HepG2 (cell line): ENCODE results near the gene PNP. TPM values are rescaled to one million over a fixed set of nuclear protein-coding genes. Genes with fewer than 3 reads are reported as not detected.

Experiments used
- ATAC-seq: fragments of 200-7000 bp; cut with Tn5 transposase; 3 replicates; pipeline ENCODE4 v1.9.1; 2020; ENCODE audit warnings: mild to moderate bottlenecking, moderate library complexity
- BruUV-seq: library from RNA; stranded (reverse); fragments of 400-500 nt; replicated peaks from 2 replicates; lab custom pipeline; 2021; lab: Mats Ljungman, UMichigan
- CTCF ChIA-PET: fragments of 300-600 bp; formaldehyde crosslinking; extraction: SDS; loops from one replicate; lab custom pipeline; 2021; ENCODE audit warnings: low total read pairs, inconsistent platforms, low intra/inter-chr PET ratio; lab: Yijun Ruan, JAX
- POLR2A ChIA-PET: fragments of 350-600 bp; sonication (Branson Sonifier 250); formaldehyde crosslinking; loops from one replicate; lab custom pipeline; 2020; ENCODE audit warnings: antibody characterized with exemption, inconsistent platforms; lab: Yijun Ruan, JAX
- DNase-seq: peaks from one replicate; pipeline ENCODE4 v3.0.0-alpha.2; 2015; ENCODE audit warnings: low spot score
- FAIRE-seq: peaks from 3 replicates; lab custom pipeline; 2011; peaks lifted over from hg19 to GRCh38; lab: Jason Lieb, UNC
- H2AFZ ChIP-seq: one replicate; pipeline ENCODE4 v1.6.1; 2011; ENCODE audit warnings: low read length, inconsistent platforms
- H3K27ac ChIP-seq: fragments of 300-600 bp; 3 replicates; pipeline ENCODE4 v1.8.0; 2011; ENCODE audit warnings: mixed run types, mild to moderate bottlenecking, mixed read lengths, low read length, inconsistent platforms; ENCODE audit not compliant: insufficient read depth; ENCODE audit errors: extremely low read length
- H3K27me3 ChIP-seq, 2 experiments: fragments of 200-600 bp in 1 of 2; 2 replicates in 1 of 2; 3 replicates in 1 of 2; pipeline versions ENCODE4 v1.6.0 to v1.8.0; 2011; ENCODE audit warnings: low read length in 2 of 2, mild to moderate bottlenecking in 2 of 2, moderate library complexity in 2 of 2, inconsistent platforms in 1 of 2; ENCODE audit not compliant: insufficient read depth in 2 of 2, control insufficient read depth in 1 of 2
- H3K36me3 ChIP-seq, 2 experiments: fragments of 200-600 bp in 1 of 2; replicated peaks in 1 of 2; 2 replicates in 1 of 2; 3 replicates in 1 of 2; pipeline versions ENCODE4 v1.5.1 to v1.8.0; 2011; ENCODE audit warnings: low read length in 2 of 2, inconsistent platforms in 1 of 2; ENCODE audit not compliant: insufficient read depth in 2 of 2, control insufficient read depth in 1 of 2
- H3K4me1 ChIP-seq: 2 replicates; pipeline ENCODE4 v1.5.1; 2012; ENCODE audit warnings: low read length, inconsistent platforms; ENCODE audit not compliant: insufficient read depth
- H3K4me2 ChIP-seq: 2 replicates; pipeline ENCODE4 v1.6.0; 2011; ENCODE audit warnings: low read depth, low read length, inconsistent platforms
- H3K4me3 ChIP-seq, 3 experiments: fragments of 200-600 bp in 1 of 3; sonication (generic), shearing (Covaris generic) in 1 of 3; replicated peaks in 1 of 3; 2 replicates each; pipeline ENCODE4 v1.5.1; 2011 to 2016; ENCODE audit warnings: low read length in 3 of 3, inconsistent platforms in 2 of 3, low read depth in 2 of 3, mild to moderate bottlenecking in 2 of 3, control low read depth in 1 of 3, mixed read lengths in 1 of 3; ENCODE audit not compliant: insufficient read depth in 1 of 3
- H3K79me2 ChIP-seq: one replicate; pipeline ENCODE4 v1.6.1; 2011; ENCODE audit warnings: low read length, inconsistent platforms; ENCODE audit not compliant: insufficient read depth
- H3K9ac ChIP-seq: 2 replicates; pipeline ENCODE4 v1.6.0; 2011; ENCODE audit warnings: mild to moderate bottlenecking, low read depth, low read length, inconsistent platforms; ENCODE audit not compliant: insufficient read depth
- H3K9me3 ChIP-seq: 2 replicates; pipeline ENCODE4 v1.5.1; 2012; ENCODE audit warnings: mild to moderate bottlenecking, low read length
- H4K20me1 ChIP-seq: 2 replicates; pipeline ENCODE4 v1.6.0; 2011; ENCODE audit warnings: inconsistent platforms, mild to moderate bottlenecking, low read length, moderate library complexity; ENCODE audit not compliant: insufficient read depth
- ATRX ChIP-seq: sonication (generic); formaldehyde crosslinking; IDR thresholded peaks from 2 replicates; pipeline ENCODE4 v1.4.0; 2020; ENCODE audit warnings: missing genetic modification reagents, borderline replicate concordance
- BCL6 ChIP-seq: IDR thresholded peaks from 2 replicates; pipeline ENCODE4 v1.6.1; 2016; ENCODE audit warnings: missing genetic modification reagents, missing compliant biosample characterization
- FOXP1 ChIP-seq, 2 experiments: fragments of 450-650 bp in 1 of 2; IDR thresholded peaks; 2 replicates each; pipeline ENCODE4 v1.6.1; 2017 to 2018; ENCODE audit warnings: antibody characterized with exemption in 1 of 2
- GATAD2A ChIP-seq: IDR thresholded peaks from 2 replicates; pipeline ENCODE4 v1.6.1; 2016
- MYNN ChIP-seq: sonication (generic); formaldehyde crosslinking; IDR thresholded peaks from 2 replicates; pipeline ENCODE4 v1.4.0; 2020; ENCODE audit warnings: mild to moderate bottlenecking, low read depth, missing genetic modification reagents
- NR2F2 ChIP-seq: IDR thresholded peaks from 2 replicates; pipeline ENCODE4 v1.6.1; 2012; ENCODE audit warnings: low read depth, inconsistent platforms, borderline replicate concordance
- NR2F6 ChIP-seq, 2 experiments: IDR thresholded peaks; 2 replicates each; pipeline ENCODE4 v1.6.1; 2016; ENCODE audit warnings: antibody characterized with exemption in 1 of 2, mild to moderate bottlenecking in 1 of 2
- PAXIP1 ChIP-seq: sonication (generic); formaldehyde crosslinking; conservative IDR thresholded peaks from 2 replicates; pipeline ENCODE4 v1.4.0; 2020; ENCODE audit warnings: mild to moderate bottlenecking, missing genetic modification reagents, moderate library complexity
- PBX3 ChIP-seq: sonication (generic); formaldehyde crosslinking; IDR thresholded peaks from 2 replicates; pipeline ENCODE4 v1.8.1; 2023; ENCODE audit warnings: missing genetic modification reagents, inconsistent platforms, borderline replicate concordance
- RARA ChIP-seq: IDR thresholded peaks from 2 replicates; pipeline ENCODE4 v1.6.1; 2016; ENCODE audit warnings: missing genetic modification reagents, missing compliant biosample characterization
- RBM39 ChIP-seq: fragments of 200-400 bp; formaldehyde crosslinking; IDR thresholded peaks from one replicate; pipeline ENCODE4 v1.6.1; 2018; ENCODE audit warnings: antibody characterized with exemption, mild to moderate bottlenecking, low read depth, low read length; ENCODE audit not compliant: poor library complexity, severe bottlenecking
- SNAPC2 ChIP-seq: sonication (generic); formaldehyde crosslinking; IDR thresholded peaks from 2 replicates; pipeline ENCODE4 v1.8.1; 2022; ENCODE audit warnings: mild to moderate bottlenecking, missing genetic modification reagents
- TFAP4 ChIP-seq: sonication (generic); IDR thresholded peaks from 2 replicates; pipeline ENCODE4 v1.6.1; 2016; ENCODE audit warnings: low read depth, borderline replicate concordance
- ZNF432 ChIP-seq: sonication (generic); formaldehyde crosslinking; IDR thresholded peaks from 2 replicates; pipeline ENCODE4 v1.5.0; 2020; ENCODE audit warnings: missing genetic modification reagents, mild to moderate bottlenecking, borderline replicate concordance
- ZNF530 ChIP-seq: sonication (generic); formaldehyde crosslinking; IDR thresholded peaks from 2 replicates; pipeline ENCODE4 v1.5.0; 2020; ENCODE audit warnings: low read depth, mild to moderate bottlenecking, missing genetic modification reagents
- ZNF691 ChIP-seq: sonication (generic); formaldehyde crosslinking; IDR thresholded peaks from 2 replicates; pipeline ENCODE4 v1.4.0; 2020; ENCODE audit warnings: missing genetic modification reagents, low read depth, mild to moderate bottlenecking, borderline replicate concordance
- ZNF781 ChIP-seq: sonication (generic); formaldehyde crosslinking; IDR thresholded peaks from 2 replicates; pipeline ENCODE4 v1.5.1; 2020; ENCODE audit warnings: borderline replicate concordance, mild to moderate bottlenecking, missing genetic modification reagents; ENCODE audit errors: not compliant biosample characterization
- WGBS: methylation state at CpG from one replicate; pipeline ENCODE4 v1.1.6; 2017; ENCODE audit warnings: low lambda C conversion rate; 5-methylcytosine and 5-hydroxymethylcytosine counted together
- in situ Hi-C: cut with HindIII; loops from 2 replicates; pipeline ENCODE4 v1.10.0; 2017; ENCODE audit warnings: low pct_unique_long_range_greater_than_20kb; ENCODE audit not compliant: extremely low pct_ligation_motif_present
- intact Hi-C: fragments of 100-400 bp; cut with micrococcal nuclease; formaldehyde crosslinking; loops from one replicate; pipeline ENCODE4 v1.10.0; 2022; ENCODE audit not compliant: unreplicated experiment
- polyA plus RNA-seq, 8 experiments: library from polyadenylated mRNA; depleted of rRNA in 3 of 8; stranded (reverse) in 7 of 8; unstranded in 1 of 8; fragments of >200 nt; fragmentation: Illumina TruSeq in 4 of 8; extraction: Trizol in 4 of 8; gene quantifications; 2 replicates each; pipeline versions ENCODE4 v1.2.1 to v1.2.3, GENCODE V29; 2011 to 2016; ENCODE audit warnings: low read depth in 4 of 8, missing spikeins in 1 of 8, mixed read lengths in 1 of 8; ENCODE audit not compliant: insufficient read depth in 1 of 8
- total RNA-seq, 5 experiments: library from RNA; depleted of rRNA; stranded (reverse); fragments of >200 nt; fragmentation: Illumina TruSeq; extraction: Trizol; gene quantifications; 2 replicates each; pipeline ENCODE4 v1.2.3, GENCODE V29; 2016; ENCODE audit warnings: low read depth in 1 of 5

PNP gene
- total and polyA plus RNA-seq, 2 of the 13 experiments (the other 11 are each of a cell fraction or from before 2014, with no cell fraction given) = 45.4 to 74.8 TPM

GRCh38 chr14:20472536-20473169, 3.4 kb downstream of the PNP start:
- CTCF ChIA-PET = no interaction called here
- H3K9ac ChIP-seq = no peak overlapping the region
- no peak overlapping the region for H2AFZ ChIP-seq
- H3K36me3 ChIP-seq = peaks cover 17 to 44% of the 10 kb centered on the region in 2 experiments
- POLR2A ChIA-PET = interaction anchor here (0.7 to 3.7 kb wide), 4 partner anchors 8 to 129 kb away, joined by 3 to 12 read pairs (median 5); partner anchors contain the start of genes APEX1, OSGEP, PARP2 and PIP4P1
- in situ Hi-C loops = loop anchor here (25.0 kb wide), 2 partner anchors 135 to 140 kb away; partner anchors contain the start of genes CCNB1IP1 and PARP2
- H4K20me1 ChIP-seq = no peaks in the 10 kb centered on the region
- peaks cover 17% of the 10 kb centered on the region for H3K79me2 ChIP-seq
- no peak for TF ChIP-seq ZNF530
- TF ChIP-seq RARA (CRISPR knock-in tag) = peak; percentile 73
- no peak for TF ChIP-seq MYNN (CRISPR knock-in tag)
- no peak for TF ChIP-seq ZNF691 (CRISPR knock-in tag)
- TF ChIP-seq NR2F6 (IDR thresholded peaks at IDR 0.05) = peak; percentile 71
- no peak for TF ChIP-seq NR2F6 (CRISPR knock-in tag; IDR thresholded peaks at IDR 0.05)
- peak; percentile 66 for TF ChIP-seq TFAP4
- no peak for TF ChIP-seq RBM39
- TF ChIP-seq SNAPC2 (CRISPR knock-in tag) = no peak
- TF ChIP-seq PAXIP1 (CRISPR knock-in tag) = 0 out of 2 replicates have a peak, but pooled peaks have one; percentile 23
- no peak for TF ChIP-seq ZNF432 (CRISPR knock-in tag)
- no peak for TF ChIP-seq ZNF781 (CRISPR knock-in tag)
- TF ChIP-seq GATAD2A (CRISPR knock-in tag) = 0 out of 2 replicates have a peak, but pooled peaks have one; percentile 16
- TF ChIP-seq BCL6 = peak; percentile 80
- TF ChIP-seq PBX3 (CRISPR knock-in tag) = no peak
- TF ChIP-seq ATRX (CRISPR knock-in tag) = no peak
- 0 out of 2 replicates have a peak, but pooled peaks have one; percentile 21 for TF ChIP-seq NR2F2
- TF ChIP-seq FOXP1 (IDR thresholded peaks at IDR 0.05) = no peak
- peak; percentile 19; the same call in 1 of the 2 replicates for TF ChIP-seq FOXP1 (CRISPR knock-in tag; IDR thresholded peaks at IDR 0.05)
- intact Hi-C loops = loop anchor here (1.0 kb wide), 1 partner anchor 16 kb away; no protein-coding TSS in a partner anchor
- H3K4me2 ChIP-seq = 0 out of 2 replicates have a peak overlapping the region, but pooled peaks have one; percentile 4
- peaks cover 40% of the 10 kb centered on the region for H3K4me1 ChIP-seq
- FAIRE-seq = no peak
- no TSS peak for BruUV-seq
- WGBS = 61% methylated on average over 2 of the region's 2 CpGs
- H3K9me3 ChIP-seq = no peaks in the 10 kb centered on the region
- no peak overlapping the region for H3K27ac ChIP-seq
- H3K27me3 ChIP-seq = no peaks in the 10 kb centered on the region
- no peak for DNase-seq
- no peak overlapping the region for H3K4me3 ChIP-seq
- ATAC-seq = no peak
